ENCODE measurements around the gene AMBRA1.

GRCh38 chr11:46362156-46363030 is 231.4 kb downstream of the AMBRA1 start:
- TF ChIP-seq, protein P1, sequence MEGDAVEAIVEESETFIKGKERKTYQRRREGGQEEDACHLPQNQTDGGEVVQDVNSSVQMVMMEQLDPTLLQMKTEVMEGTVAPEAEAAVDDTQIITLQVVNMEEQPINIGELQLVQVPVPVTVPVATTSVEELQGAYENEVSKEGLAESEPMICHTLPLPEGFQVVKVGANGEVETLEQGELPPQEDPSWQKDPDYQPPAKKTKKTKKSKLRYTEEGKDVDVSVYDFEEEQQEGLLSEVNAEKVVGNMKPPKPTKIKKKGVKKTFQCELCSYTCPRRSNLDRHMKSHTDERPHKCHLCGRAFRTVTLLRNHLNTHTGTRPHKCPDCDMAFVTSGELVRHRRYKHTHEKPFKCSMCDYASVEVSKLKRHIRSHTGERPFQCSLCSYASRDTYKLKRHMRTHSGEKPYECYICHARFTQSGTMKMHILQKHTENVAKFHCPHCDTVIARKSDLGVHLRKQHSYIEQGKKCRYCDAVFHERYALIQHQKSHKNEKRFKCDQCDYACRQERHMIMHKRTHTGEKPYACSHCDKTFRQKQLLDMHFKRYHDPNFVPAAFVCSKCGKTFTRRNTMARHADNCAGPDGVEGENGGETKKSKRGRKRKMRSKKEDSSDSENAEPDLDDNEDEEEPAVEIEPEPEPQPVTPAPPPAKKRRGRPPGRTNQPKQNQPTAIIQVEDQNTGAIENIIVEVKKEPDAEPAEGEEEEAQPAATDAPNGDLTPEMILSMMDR (IDR thresholded peaks at IDR 0.05), result no peak
- TF ChIP-seq POLR2AphosphoS5 (IDR thresholded peaks at IDR 0.05), result no peak

All from prostate gland (tissue), 2 donors.